CD14-positive monocyte (primary cell): Measurements from ENCODE around the gene KLF6. TPM values are rescaled to one million over a fixed set of nuclear protein-coding genes. Genes with fewer than 3 reads are reported as not detected.
"Not testable (repeated sequence)": the region's sequence is repeated elsewhere in the genome, so short reads cannot be mapped to it uniquely, and the experiment has no call there.

Experiments
- DNase-seq, 3 donors: peaks; one replicate each; pipeline ENCODE4 v3.0.0-alpha.2; 2011 to 2022
- H2AFZ ChIP-seq: 2 replicates; pipeline ENCODE4 v1.6.0; 2012; ENCODE audit warnings: mild to moderate bottlenecking, low read depth, low read length, inconsistent platforms; ENCODE audit not compliant: insufficient read depth, poor library complexity, severe bottlenecking
- H3K27ac ChIP-seq, 2 donors: 1 replicate in 1 of 2; 2 replicates in 1 of 2; pipeline ENCODE4 v1.5.1; 2012 to 2013; ENCODE audit warnings: low read length in 2 of 2, control low read depth in 1 of 2, inconsistent platforms in 1 of 2, low read depth in 1 of 2, mild to moderate bottlenecking in 1 of 2
- H3K27me3 ChIP-seq, 2 donors: one replicate each; pipeline versions ENCODE4 v1.6.0 to v1.6.1; 2011 to 2013; ENCODE audit warnings: low read length in 2 of 2; ENCODE audit not compliant: control insufficient read depth in 2 of 2, insufficient read depth in 2 of 2
- H3K36me3 ChIP-seq, 2 donors: replicated peaks in 1 of 2; 1 replicate in 1 of 2; 2 replicates in 1 of 2; pipeline versions ENCODE4 v1.5.1 to v1.6.1; 2012 to 2013; ENCODE audit warnings: low read length in 2 of 2, control low read depth in 1 of 2, inconsistent platforms in 1 of 2, mild to moderate bottlenecking in 1 of 2; ENCODE audit not compliant: insufficient read depth in 2 of 2, control insufficient read depth in 1 of 2
- H3K4me1 ChIP-seq, 2 donors: 1 replicate in 1 of 2; 2 replicates in 1 of 2; pipeline versions ENCODE4 v1.5.1 to v1.6.1; 2012 to 2013; ENCODE audit warnings: low read length in 2 of 2, control low read depth in 1 of 2, inconsistent platforms in 1 of 2, mild to moderate bottlenecking in 1 of 2, moderate library complexity in 1 of 2; ENCODE audit not compliant: insufficient read depth in 2 of 2, control insufficient read depth in 1 of 2
- H3K4me2 ChIP-seq: replicated peaks from 2 replicates; pipeline ENCODE3; 2012; ENCODE audit warnings: low read length, moderate library complexity, mild to moderate bottlenecking; ENCODE audit not compliant: poor library complexity, severe bottlenecking; ENCODE audit errors: extremely low read depth
- H3K4me3 ChIP-seq, 3 experiments: fragments of 200-600 bp in 1 of 3; sonication (generic) in 1 of 3; replicated peaks in 1 of 3; 1 replicate in 2 of 3; 2 replicates in 1 of 3; pipeline ENCODE4 v1.5.1; 2011 to 2013; ENCODE audit warnings: low read length in 3 of 3, mild to moderate bottlenecking in 3 of 3, control low read depth in 2 of 3, low read depth in 2 of 3, inconsistent platforms in 1 of 3, moderate library complexity in 1 of 3
- H3K79me2 ChIP-seq: 2 replicates; pipeline ENCODE4 v1.6.0; 2012; ENCODE audit warnings: mild to moderate bottlenecking, control low read depth, inconsistent platforms, low read length, moderate library complexity; ENCODE audit not compliant: insufficient read depth
- H3K9ac ChIP-seq: 2 replicates; pipeline ENCODE4 v1.6.0; 2017; ENCODE audit warnings: low read length, mild to moderate bottlenecking; ENCODE audit not compliant: insufficient read depth, poor library complexity, severe bottlenecking
- H3K9me3 ChIP-seq, 2 donors: replicated peaks in 1 of 2; 1 replicate in 1 of 2; 2 replicates in 1 of 2; pipeline versions ENCODE4 v1.5.1 to v1.6.1; 2012 to 2013; ENCODE audit warnings: low read length in 2 of 2, control low read depth in 1 of 2; ENCODE audit not compliant: control insufficient read depth in 1 of 2, insufficient read depth in 1 of 2
- H4K20me1 ChIP-seq: 2 replicates; pipeline ENCODE4 v1.6.0; 2012; ENCODE audit warnings: mild to moderate bottlenecking, low read length, control low read depth, moderate library complexity; ENCODE audit not compliant: insufficient read depth
- H3K27ac Mint-ChIP-seq, 7 donors: one replicate each; pipeline ENCODE4 v1.8.0; 2020; ENCODE audit warnings: mild to moderate bottlenecking in 7 of 7, mixed read lengths in 7 of 7, moderate library complexity in 6 of 7, inconsistent platforms in 2 of 7
- H3K27me3 Mint-ChIP-seq, 3 donors: one replicate each; pipeline ENCODE4 v1.8.0; 2021 to 2022; ENCODE audit warnings: low read depth in 3 of 3, mild to moderate bottlenecking in 3 of 3, mixed read lengths in 3 of 3, moderate library complexity in 3 of 3, inconsistent platforms in 1 of 3
- H3K36me3 Mint-ChIP-seq, 2 donors: one replicate each; pipeline ENCODE4 v1.8.0; 2020; ENCODE audit warnings: mixed read lengths in 2 of 2, inconsistent platforms in 1 of 2, mild to moderate bottlenecking in 1 of 2
- H3K4me1 Mint-ChIP-seq: one replicate; pipeline ENCODE4 v1.8.0; 2020; ENCODE audit warnings: mild to moderate bottlenecking, mixed read lengths
- H3K4me3 Mint-ChIP-seq, 2 donors: one replicate each; pipeline ENCODE4 v1.8.0; 2020; ENCODE audit warnings: mild to moderate bottlenecking in 2 of 2, mixed read lengths in 2 of 2, moderate library complexity in 1 of 2
- H3K9me3 Mint-ChIP-seq, 7 donors: one replicate each; pipeline ENCODE4 v1.8.0; 2020 to 2022; ENCODE audit warnings: mixed read lengths in 7 of 7, mild to moderate bottlenecking in 6 of 7, moderate library complexity in 6 of 7, inconsistent platforms in 2 of 7
- CTCF ChIP-seq: fragments of 200-600 bp; IDR thresholded peaks from one replicate; pipeline ENCODE4 v1.8.0; 2022; ENCODE audit warnings: antibody characterized with exemption, mild to moderate bottlenecking
- WGBS: methylation state at CpG from one replicate; pipeline ENCODE4 v1.1.5; 2013; ENCODE audit warnings: missing lambda C conversion rate; ENCODE audit not compliant: insufficient coverage; 5-methylcytosine and 5-hydroxymethylcytosine counted together
- intact Hi-C, 2 donors: fragments of 100-400 bp; cut with micrococcal nuclease; formaldehyde crosslinking; loops; one replicate each; pipeline versions ENCODE4 v1.15.0 to v1.15.1; 2023
- polyA plus RNA-seq, 3 donors: library from polyadenylated mRNA; depleted of rRNA in 1 of 3; unstranded in 2 of 3; stranded (reverse) in 1 of 3; fragments of 300-500 nt in 2 of 3; fragments of >200 nt in 1 of 3; fragmentation: Illumina TruSeq in 2 of 3; gene quantifications; 1 replicate in 2 of 3; 2 replicates in 1 of 3; pipeline ENCODE4 v1.2.3, GENCODE V29; 2012 to 2021

Gene KLF6
- polyA plus RNA-seq, 3 donors = 436 to 510 (median 499) TPM

- no peak for TF ChIP-seq CTCF
- DNase-seq = no peak
- Histone ChIP-seq H3K9ac (no peak overlapping the region), H3K27me3 (no peaks in the 10 kb centered on the region), H3K79me2 (no peaks in the 10 kb centered on the region), H3K9me3 (no peaks in the 10 kb centered on the region), H3K4me2 (no peak overlapping the region), H4K20me1 (no peaks in the 10 kb centered on the region), H3K36me3 (no peaks in the 10 kb centered on the region), H2AFZ (no peak overlapping the region), H3K4me3 (no peak overlapping the region), H3K4me1 (peaks cover 3 to 8% of the 10 kb centered on the region in 2 donors), H3K27ac (no peak overlapping the region)
- no peak overlapping the region for H3K4me3 Mint-ChIP-seq
- H3K27ac Mint-ChIP-seq = peak overlapping the region in 1 of 7 donors; percentile 82
- H3K9me3 Mint-ChIP-seq = peaks cover 0 to 5% (median 2%) of the 10 kb centered on the region in 7 donors
- no peaks in the 10 kb centered on the region for H3K36me3 Mint-ChIP-seq
- intact Hi-C loops = no loop called here
- WGBS = 81% methylated on average over 10 of the region's 10 CpGs
- H3K4me1 Mint-ChIP-seq = peaks cover 4% of the 10 kb centered on the region
- H3K27me3 Mint-ChIP-seq = no peaks in the 10 kb centered on the region
Measured at GRCh38 chr10:3735175-3735574, 49.8 kb downstream of the KLF6 start.

GRCh38 chr10:3734111-3734510, 50.9 kb downstream of the KLF6 start:
- H3K36me3 ChIP-seq = no peaks in the 10 kb centered on the region
- no peaks in the 10 kb centered on the region for H3K36me3 Mint-ChIP-seq
- H3K4me2 ChIP-seq = no peak overlapping the region
- H3K27me3 Mint-ChIP-seq = no peaks in the 10 kb centered on the region
- no peaks in the 10 kb centered on the region for H3K27me3 ChIP-seq
- no peak overlapping the region for H2AFZ ChIP-seq
- no peak for TF ChIP-seq CTCF
- H3K9ac ChIP-seq = no peak overlapping the region
- H3K4me3 ChIP-seq = no peak overlapping the region
- peaks cover 3% of the 10 kb centered on the region for H3K4me1 Mint-ChIP-seq
- intact Hi-C loops = no loop called here
- no peak overlapping the region for H3K4me3 Mint-ChIP-seq
- H3K9me3 ChIP-seq = no peaks in the 10 kb centered on the region
- H4K20me1 ChIP-seq = no peaks in the 10 kb centered on the region
- DNase-seq = no peak
- H3K79me2 ChIP-seq = no peaks in the 10 kb centered on the region
- H3K9me3 Mint-ChIP-seq = peaks cover 0 to 5% (median 2%) of the 10 kb centered on the region in 7 donors
- H3K4me1 ChIP-seq = peaks cover 0 to 9% of the 10 kb centered on the region in 2 donors
- H3K27ac Mint-ChIP-seq = no peak overlapping the region
- 95% methylated on average over 2 of the region's 3 CpGs for WGBS
- H3K27ac ChIP-seq = no peak overlapping the region

DNA sequence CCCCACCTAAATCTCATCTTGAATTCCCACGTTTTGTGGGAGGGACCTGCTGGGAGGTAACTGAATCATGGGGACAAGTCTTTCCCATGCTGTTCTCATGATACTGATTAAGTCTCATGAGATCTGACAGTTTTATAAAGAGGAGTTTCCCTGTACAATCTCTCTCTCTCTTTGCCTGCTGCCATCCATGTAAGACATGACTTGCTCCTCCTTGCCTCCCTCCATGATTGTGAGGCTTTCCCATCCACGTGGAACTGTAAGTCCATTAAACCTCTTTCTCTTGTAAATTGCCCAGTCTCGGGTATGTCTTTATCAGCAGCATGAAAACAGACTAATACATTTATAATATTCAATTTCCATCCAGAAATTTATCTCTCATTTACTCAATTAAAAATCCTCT, 52.8 kb downstream of the KLF6 start:
- DNase-seq, H3K9me3 Mint-ChIP-seq, H3K79me2 ChIP-seq, H3K4me1 Mint-ChIP-seq, H3K27ac Mint-ChIP-seq, H3K36me3 ChIP-seq, H3K4me3 ChIP-seq, intact Hi-C loops, H2AFZ ChIP-seq, H3K4me3 Mint-ChIP-seq, H3K4me2 ChIP-seq, H3K36me3 Mint-ChIP-seq, H4K20me1 ChIP-seq, H3K27me3 Mint-ChIP-seq, H3K27ac ChIP-seq, H3K9ac ChIP-seq, H3K9me3 ChIP-seq, H3K27me3 ChIP-seq: not testable (repeated sequence)
- 89% methylated on average over 2 of the region's 3 CpGs for WGBS
- H3K4me1 ChIP-seq = peaks cover 0 to 15% of the 10 kb centered on the region in 2 donors
